PC-9 (cell line): ENCODE data around the gene KLHL8. TPM values are rescaled to one million over a fixed set of nuclear protein-coding genes. Genes with fewer than 3 reads are reported as not detected.

Source experiments
- BruUV-seq: library from RNA; stranded (reverse); fragments of 400-500 nt; replicated peaks from 2 replicates; lab custom pipeline; 2021; lab: Mats Ljungman, UMichigan
- CTCF ChIA-PET: fragments of 300-600 bp; sonication (Branson Sonifier 250); formaldehyde crosslinking; loops from one replicate; lab custom pipeline; 2022; ENCODE audit warnings: antibody characterized with exemption; lab: Charles Lee
- POLR2A ChIA-PET: fragments of 300-600 bp; sonication (Branson Sonifier 250); formaldehyde crosslinking; loops from one replicate; lab custom pipeline; 2022; ENCODE audit warnings: antibody characterized with exemption; ENCODE audit not compliant: unreplicated experiment; lab: Charles Lee
- DNase-seq, 2 experiments: peaks; one replicate each; pipeline versions ENCODE4 v3.0.0 to v3.0.0-alpha.2; 2015 to 2022; ENCODE audit warnings: mixed read lengths in 1 of 2
- H2AFZ ChIP-seq: fragments of 200-600 bp; sonication (generic); 2 replicates; pipeline ENCODE4 v1.8.1; 2017; ENCODE audit warnings: antibody characterized with exemption
- H3F3A ChIP-seq: fragments of 200-600 bp; sonication (generic); 2 replicates; pipeline ENCODE4 v1.8.1; 2017; ENCODE audit warnings: antibody characterized with exemption, mild to moderate bottlenecking, low read depth; ENCODE audit not compliant: insufficient read depth
- H3K27ac ChIP-seq: fragments of 200-600 bp; sonication (generic); 2 replicates; pipeline ENCODE4 v1.6.1; 2016; ENCODE audit warnings: mixed run types
- H3K27me3 ChIP-seq: fragments of 200-600 bp; sonication (generic); 2 replicates; pipeline ENCODE4 v1.6.1; 2016; ENCODE audit warnings: low read depth, mixed run types; ENCODE audit not compliant: insufficient read depth
- H3K36me3 ChIP-seq: fragments of 200-600 bp; sonication (generic); 2 replicates; pipeline ENCODE4 v1.6.1; 2016; ENCODE audit warnings: low read depth, mixed run types
- H3K4me1 ChIP-seq: fragments of 200-600 bp; sonication (generic); replicated peaks from 2 replicates; pipeline ENCODE4 v1.6.1; 2016; ENCODE audit warnings: mixed run types; ENCODE audit not compliant: insufficient read depth
- H3K4me2 ChIP-seq: fragments of 200-600 bp; sonication (generic); 2 replicates; pipeline ENCODE4 v1.6.1; 2017; ENCODE audit warnings: mixed run types
- H3K4me3 ChIP-seq: fragments of 200-600 bp; sonication (generic); 2 replicates; pipeline ENCODE4 v1.6.1; 2016; ENCODE audit warnings: mixed run types
- H3K79me2 ChIP-seq: fragments of 200-600 bp; sonication (generic); 2 replicates; pipeline ENCODE4 v1.6.1; 2017; ENCODE audit warnings: low read depth, mixed run types
- H3K9me2 ChIP-seq: fragments of 200-600 bp; sonication (generic); 2 replicates; pipeline ENCODE4 v1.8.1; 2017; ENCODE audit warnings: mild to moderate bottlenecking; ENCODE audit not compliant: insufficient read depth
- H3K9me3 ChIP-seq: fragments of 200-600 bp; sonication (generic); 2 replicates; pipeline ENCODE4 v1.8.1; 2016; ENCODE audit warnings: low read depth; ENCODE audit not compliant: insufficient read depth
- H4K20me1 ChIP-seq: fragments of 200-600 bp; sonication (generic); 2 replicates; pipeline ENCODE4 v1.8.1; 2017; ENCODE audit not compliant: insufficient read depth
- CTCF ChIP-seq: fragments of 200-600 bp; sonication (generic); conservative IDR thresholded peaks from 2 replicates; pipeline ENCODE4 v1.6.1; 2017; ENCODE audit warnings: mixed run types, antibody characterized with exemption, mild to moderate bottlenecking, moderate library complexity
- EZH2 ChIP-seq: fragments of 200-600 bp; sonication (generic); IDR thresholded peaks from 2 replicates; pipeline ENCODE4 v1.8.0; 2017; ENCODE audit warnings: antibody characterized with exemption, low read depth
- intact Hi-C: fragments of 100-400 bp; cut with micrococcal nuclease; formaldehyde crosslinking; loops from one replicate; pipeline ENCODE4 v1.10.0; 2022; ENCODE audit not compliant: unreplicated experiment
- total RNA-seq: library from RNA; stranded (reverse); gene quantifications from 2 replicates; pipeline ENCODE4 v1.2.3, GENCODE V29; 2021

The KLHL8 gene
- total RNA-seq, 1 experiment from 2014 or later, result 8.5 TPM

GRCh38 chr4:87266986-87267385 is 46.6 kb upstream of the KLHL8 start:
- no peak for DNase-seq
- H4K20me1 ChIP-seq, result no peaks in the 10 kb centered on the region
- POLR2A ChIA-PET, result no interaction called here
- no peaks in the 10 kb centered on the region for H3K36me3 ChIP-seq
- H3K9me2 ChIP-seq, result no peaks in the 10 kb centered on the region
- H3K4me2 ChIP-seq, result no peak overlapping the region
- H3K79me2 ChIP-seq, result no peaks in the 10 kb centered on the region
- TF ChIP-seq EZH2, result no peak
- TF ChIP-seq CTCF, result no peak
- no peak overlapping the region for H2AFZ ChIP-seq
- no peaks in the 10 kb centered on the region for H3K9me3 ChIP-seq
- H3K4me3 ChIP-seq, result no peak overlapping the region
- CTCF ChIA-PET, result interaction anchor here (1.0 kb wide), 1 partner anchor 550 kb away, joined by 3 read pairs; no protein-coding TSS in a partner anchor
- H3K27me3 ChIP-seq, result no peaks in the 10 kb centered on the region
- H3K27ac ChIP-seq, result no peak overlapping the region
- H3K4me1 ChIP-seq, result no peaks in the 10 kb centered on the region
- H3F3A ChIP-seq, result no peaks in the 10 kb centered on the region
- no TSS peak for BruUV-seq
- intact Hi-C loops, result no loop called here

DNA sequence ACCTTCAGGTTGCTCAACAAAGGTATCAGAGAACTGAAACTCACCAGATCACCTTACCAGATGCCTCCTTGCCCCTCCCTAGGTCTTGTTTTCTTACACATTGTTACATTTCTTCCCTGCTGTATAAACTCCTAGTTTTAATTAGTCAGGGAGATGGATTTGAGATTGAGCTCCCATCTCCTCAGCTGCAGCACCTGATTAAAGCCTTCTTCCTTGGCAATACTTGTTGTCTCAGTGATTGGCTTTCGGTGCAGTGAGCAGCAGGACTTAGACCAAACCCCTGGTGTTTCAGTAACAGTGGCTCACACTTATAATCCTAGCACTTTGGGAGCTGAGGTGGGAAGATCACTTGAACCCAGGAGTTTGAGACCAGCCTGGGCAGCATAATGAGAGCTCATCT is 42.5 kb upstream of the KLHL8 start:
- no peak for TF ChIP-seq EZH2
- TF ChIP-seq CTCF, result no peak
- intact Hi-C loops, result no loop called here
- ChIA-PET POLR2A (no interaction called here), CTCF (no interaction called here)
- Histone ChIP-seq H3F3A (no peaks in the 10 kb centered on the region), H3K79me2 (no peaks in the 10 kb centered on the region), H3K4me3 (no peak overlapping the region), H3K27ac (no peak overlapping the region), H2AFZ (no peak overlapping the region), H3K9me2 (no peaks in the 10 kb centered on the region), H3K36me3 (no peaks in the 10 kb centered on the region), H3K9me3 (no peaks in the 10 kb centered on the region), H3K4me1 (no peaks in the 10 kb centered on the region), H4K20me1 (no peaks in the 10 kb centered on the region), H3K4me2 (no peak overlapping the region), H3K27me3 (no peaks in the 10 kb centered on the region)
- no TSS peak for BruUV-seq
- DNase-seq, result no peak

GRCh38 chr4:87260477-87260876 is 40.1 kb upstream of the KLHL8 start:
- no peak overlapping the region for H3K4me2 ChIP-seq
- no peaks in the 10 kb centered on the region for H3K4me1 ChIP-seq
- CTCF ChIA-PET, result no interaction called here
- TF ChIP-seq CTCF (no peak), EZH2 (no peak)
- DNase-seq, result no peak
- H3K9me2 ChIP-seq, result no peaks in the 10 kb centered on the region
- H3K27ac ChIP-seq, result no peak overlapping the region
- no peaks in the 10 kb centered on the region for H3K36me3 ChIP-seq
- BruUV-seq, result no TSS peak
- intact Hi-C loops, result no loop called here
- no peaks in the 10 kb centered on the region for H3K27me3 ChIP-seq
- POLR2A ChIA-PET, result no interaction called here
- no peaks in the 10 kb centered on the region for H3F3A ChIP-seq
- no peak overlapping the region for H3K4me3 ChIP-seq
- no peaks in the 10 kb centered on the region for H3K79me2 ChIP-seq
- no peaks in the 10 kb centered on the region for H3K9me3 ChIP-seq
- H2AFZ ChIP-seq, result no peak overlapping the region
- H4K20me1 ChIP-seq, result no peaks in the 10 kb centered on the region
